Measurements from ENCODE around the gene HYI.

The HYI gene

DNA sequence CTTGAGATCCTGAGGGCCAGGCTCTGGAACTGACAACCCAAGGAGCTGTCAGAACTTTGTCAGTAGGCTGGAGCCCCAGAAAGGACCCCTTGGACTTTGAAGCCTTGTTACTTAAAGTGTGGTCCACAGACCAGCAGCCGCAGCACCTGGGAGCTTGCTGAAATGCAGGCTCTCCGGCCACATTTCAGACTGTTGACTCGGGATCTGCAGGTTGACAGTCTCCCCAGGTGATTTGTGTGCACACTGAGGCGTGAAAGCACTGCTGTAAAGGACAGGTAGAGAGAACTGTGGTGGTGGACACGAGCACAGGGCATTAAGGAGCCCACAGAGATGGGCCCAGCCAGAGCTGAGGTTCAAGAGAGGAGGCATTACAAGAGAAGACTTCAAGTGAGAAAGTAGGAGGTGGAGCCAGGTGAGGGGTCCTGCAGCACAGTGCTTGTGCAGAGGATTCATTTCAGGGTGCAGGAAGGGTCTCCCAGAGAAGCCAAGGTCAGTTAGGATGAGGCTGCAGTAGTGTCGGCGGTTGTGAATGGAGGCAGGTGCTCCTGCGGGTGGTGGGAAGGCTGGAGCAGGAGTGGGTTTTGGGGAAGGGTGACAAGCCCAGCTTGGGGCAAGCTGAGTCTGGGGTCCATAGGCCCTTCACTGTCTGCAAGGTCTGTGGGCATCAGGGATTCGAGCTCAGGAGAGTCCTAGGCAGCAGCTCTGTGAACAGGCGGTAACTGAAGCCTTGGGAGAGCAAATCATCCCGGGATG, 4.6 kb downstream of the HYI start:
- TF ChIP-seq, protein P1, sequence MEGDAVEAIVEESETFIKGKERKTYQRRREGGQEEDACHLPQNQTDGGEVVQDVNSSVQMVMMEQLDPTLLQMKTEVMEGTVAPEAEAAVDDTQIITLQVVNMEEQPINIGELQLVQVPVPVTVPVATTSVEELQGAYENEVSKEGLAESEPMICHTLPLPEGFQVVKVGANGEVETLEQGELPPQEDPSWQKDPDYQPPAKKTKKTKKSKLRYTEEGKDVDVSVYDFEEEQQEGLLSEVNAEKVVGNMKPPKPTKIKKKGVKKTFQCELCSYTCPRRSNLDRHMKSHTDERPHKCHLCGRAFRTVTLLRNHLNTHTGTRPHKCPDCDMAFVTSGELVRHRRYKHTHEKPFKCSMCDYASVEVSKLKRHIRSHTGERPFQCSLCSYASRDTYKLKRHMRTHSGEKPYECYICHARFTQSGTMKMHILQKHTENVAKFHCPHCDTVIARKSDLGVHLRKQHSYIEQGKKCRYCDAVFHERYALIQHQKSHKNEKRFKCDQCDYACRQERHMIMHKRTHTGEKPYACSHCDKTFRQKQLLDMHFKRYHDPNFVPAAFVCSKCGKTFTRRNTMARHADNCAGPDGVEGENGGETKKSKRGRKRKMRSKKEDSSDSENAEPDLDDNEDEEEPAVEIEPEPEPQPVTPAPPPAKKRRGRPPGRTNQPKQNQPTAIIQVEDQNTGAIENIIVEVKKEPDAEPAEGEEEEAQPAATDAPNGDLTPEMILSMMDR (IDR thresholded peaks at IDR 0.05) = no peak

DNA sequence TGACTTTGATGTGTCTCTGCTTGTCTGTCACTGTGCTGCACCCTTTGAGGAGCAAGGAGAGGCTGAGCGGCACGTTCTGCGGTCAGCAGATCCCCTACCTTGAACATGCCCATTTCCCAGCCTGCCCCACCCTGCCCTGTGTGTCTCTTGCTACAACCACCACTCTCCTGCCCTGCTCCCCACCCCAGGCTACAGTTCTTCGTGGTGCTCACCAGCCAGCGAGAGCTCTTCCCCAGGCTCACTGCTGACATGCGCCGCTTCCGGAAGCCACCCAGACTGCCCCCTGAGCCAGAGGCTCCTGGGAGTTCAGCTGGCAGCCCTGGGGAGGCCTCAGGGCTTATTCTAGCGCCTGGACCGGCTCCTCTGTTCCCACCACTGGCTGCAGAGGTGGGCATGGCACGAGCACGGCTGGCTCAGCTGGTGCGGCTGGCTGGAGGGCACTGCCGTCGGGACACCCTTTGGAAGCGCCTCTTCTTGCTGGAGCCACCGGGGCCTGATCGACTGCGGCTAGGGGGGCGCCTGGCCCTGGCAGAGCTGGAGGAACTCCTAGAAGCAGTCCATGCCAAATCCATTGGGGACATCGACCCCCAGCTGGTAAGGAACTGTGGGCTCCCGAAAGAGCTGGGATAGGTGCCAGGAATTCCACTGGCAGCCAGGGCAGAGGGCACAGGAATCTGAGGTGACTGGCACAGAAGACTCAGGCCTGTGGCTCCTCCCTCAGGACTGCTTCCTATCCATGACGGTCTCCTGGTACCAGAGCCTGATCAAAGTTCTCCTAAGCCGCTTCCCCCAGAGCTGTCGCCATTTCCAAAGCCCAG, 5.6 kb downstream of the HYI start:
- TF ChIP-seq, protein P1 (IDR thresholded peaks at IDR 0.05) = no peak

DNA sequence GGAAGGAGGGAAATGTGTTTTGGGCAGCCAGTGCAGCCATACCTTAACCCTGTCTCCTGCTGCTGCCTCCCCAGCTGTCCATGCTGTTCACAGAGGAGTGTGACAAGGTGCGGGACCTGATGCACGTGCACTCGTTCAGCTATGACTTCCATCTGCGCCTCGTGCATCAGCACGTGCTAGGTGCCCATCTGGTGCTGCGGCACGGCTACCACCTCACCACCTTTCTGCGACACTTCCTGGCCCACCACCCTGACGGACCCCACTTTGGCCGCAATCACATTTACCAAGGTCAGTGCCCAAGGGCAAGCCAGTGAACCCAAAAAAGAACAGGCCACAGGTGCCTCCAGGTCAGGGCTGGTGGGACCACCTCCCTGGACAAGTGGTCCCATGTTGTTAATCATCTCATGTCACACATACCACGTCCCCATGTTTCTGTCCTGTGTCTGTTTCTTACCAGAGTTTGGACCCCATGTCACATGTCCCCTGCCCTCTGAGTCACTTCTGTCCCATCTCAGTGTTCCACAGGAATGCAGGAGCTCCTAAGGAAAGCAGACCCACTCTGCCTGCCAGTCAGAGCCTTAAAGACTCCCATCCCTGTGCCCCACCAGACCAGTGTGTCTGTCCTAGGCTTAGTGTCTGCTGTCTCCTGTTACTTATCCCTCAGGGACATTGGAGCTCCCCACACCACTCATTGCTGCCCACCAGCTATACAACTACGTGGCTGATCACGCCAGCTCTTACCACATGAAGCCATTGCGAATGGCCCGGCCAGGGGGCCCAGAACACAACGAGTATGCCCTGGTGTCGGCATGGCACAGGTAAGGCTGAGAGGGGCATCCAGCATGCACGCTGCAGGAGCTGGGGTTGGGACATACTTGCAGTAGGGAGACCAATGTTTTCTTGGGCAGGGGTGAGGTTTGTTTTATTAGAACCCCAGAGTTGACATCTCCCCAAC, 6.6 kb downstream of the HYI start:
- TF ChIP-seq, protein P1 (IDR thresholded peaks at IDR 0.05) = no peak

DNA sequence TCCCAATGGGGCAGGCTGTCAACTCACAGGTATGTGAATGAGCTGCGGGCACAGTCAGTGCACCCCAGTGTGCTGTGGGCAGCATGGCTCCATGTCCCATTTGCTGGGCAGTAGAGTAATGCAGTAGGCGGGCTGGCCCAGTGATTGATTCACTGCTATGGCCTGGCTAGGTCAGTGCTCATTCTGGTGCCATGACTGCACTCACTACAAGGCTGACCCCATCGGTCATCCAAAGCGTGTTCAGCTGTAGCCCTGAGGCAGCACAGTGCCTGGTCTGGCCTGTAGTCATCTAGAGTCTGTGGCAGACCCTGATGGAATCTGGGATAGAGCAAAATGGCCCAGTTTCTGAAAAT, 7.4 kb downstream of the HYI start:
- TF ChIP-seq, protein P1 (IDR thresholded peaks at IDR 0.05) = no peak

DNA sequence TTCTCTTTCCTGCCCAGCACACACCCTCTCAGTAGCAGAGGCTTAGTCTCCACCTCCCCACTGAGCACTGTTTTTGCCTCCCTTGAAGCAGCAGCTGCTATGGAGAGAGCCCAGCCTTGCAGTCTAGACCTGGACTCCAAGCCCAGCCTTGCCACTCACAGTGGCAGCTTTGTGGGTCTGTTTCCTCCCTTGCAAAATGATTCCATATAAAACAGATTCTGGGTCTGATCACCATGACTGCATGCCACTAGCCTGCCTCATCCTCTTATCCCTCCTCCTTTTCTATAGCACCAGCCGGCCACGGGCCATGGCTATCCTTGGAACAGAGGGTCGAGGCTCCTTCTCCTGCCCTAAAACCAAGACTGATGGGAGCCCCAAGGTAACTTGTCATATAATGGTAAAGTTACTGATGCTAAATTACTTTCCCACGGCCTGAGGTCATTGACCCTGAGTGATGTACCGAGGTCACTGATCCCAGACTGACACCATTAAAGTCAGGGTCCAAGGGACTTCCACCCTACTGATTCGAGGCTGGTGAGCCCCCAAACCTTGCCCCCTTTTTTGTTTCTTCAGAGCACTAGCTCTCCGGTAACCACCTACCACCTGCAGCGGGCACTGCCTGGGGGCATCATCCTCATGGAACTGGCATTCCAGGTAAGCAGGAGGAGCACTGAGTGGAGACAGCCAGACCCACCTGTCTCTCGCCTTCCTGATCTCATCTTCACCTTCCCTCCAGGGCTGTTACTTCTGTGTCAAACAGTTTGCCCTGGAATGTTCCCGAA, 7.9 kb downstream of the HYI start:
- TF ChIP-seq, protein P1 (IDR thresholded peaks at IDR 0.05) = no peak

DNA sequence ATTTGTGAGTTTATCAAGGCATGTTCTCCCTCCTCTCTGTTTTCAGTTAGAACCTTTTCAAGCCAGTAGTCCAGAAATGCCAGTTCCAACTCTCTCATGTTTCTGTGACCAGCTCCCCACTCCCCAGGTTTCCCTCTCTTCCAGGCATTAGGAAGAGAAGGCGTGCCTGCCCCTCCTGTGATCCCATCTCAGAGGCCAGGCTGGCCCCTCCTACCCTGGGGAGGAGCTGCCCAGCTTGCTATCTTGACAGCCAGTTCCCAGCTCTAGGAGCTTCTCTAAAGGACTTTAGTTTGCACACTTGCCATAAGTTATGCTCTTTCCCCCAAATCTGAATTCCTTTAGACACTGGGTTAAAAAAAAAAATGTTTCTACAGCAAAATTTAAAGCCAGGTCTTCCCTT, 8.9 kb downstream of the HYI start:
- TF ChIP-seq, protein P1 (IDR thresholded peaks at IDR 0.05) = no peak
